Esophagus squamous epithelium (tissue), 5 donors: ENCODE results near the gene SPATA18. TPM values are rescaled to one million over a fixed set of nuclear protein-coding genes. Genes with fewer than 3 reads are reported as not detected.
A peak's percentile ranks its signal among the peaks of the same experiment; 100 is the strongest.

ENCODE experiments used
- DNase-seq: peaks from one replicate; lab custom pipeline; 2025; lab: John Stamatoyannopoulos, UW
- H3K27ac ChIP-seq, 4 donors: fragments of 200-600 bp; sonication (generic); one replicate each; pipeline ENCODE4 v1.5.1; 2016 to 2019; ENCODE audit warnings: mild to moderate bottlenecking in 1 of 4
- H3K27me3 ChIP-seq, 4 donors: fragments of 200-600 bp; sonication (generic); 1 replicate in 3 of 4; 2 replicates in 1 of 4; pipeline versions ENCODE4 v1.5.1 to v1.6.0; 2017 to 2021; ENCODE audit warnings: antibody characterized with exemption in 1 of 4
- H3K36me3 ChIP-seq, 3 donors: fragments of 200-600 bp; sonication (generic); one replicate each; pipeline ENCODE4 v1.5.1; 2016 to 2019
- H3K4me1 ChIP-seq, 3 donors: fragments of 200-600 bp; sonication (generic); one replicate each; pipeline ENCODE4 v1.5.1; 2017 to 2019
- H3K4me3 ChIP-seq, 4 donors: fragments of 200-600 bp; sonication (generic); 1 replicate in 3 of 4; 2 replicates in 1 of 4; pipeline ENCODE4 v1.5.1; 2016 to 2019; ENCODE audit warnings: mild to moderate bottlenecking in 2 of 4, moderate library complexity in 1 of 4
- H3K9me3 ChIP-seq, 3 donors: fragments of 200-600 bp; sonication (generic); one replicate each; pipeline ENCODE4 v1.5.1; 2016 to 2019
- POLR2A ChIP-seq, 4 donors: fragments of 450-650 bp; IDR thresholded peaks; one replicate each; pipeline ENCODE4 v1.6.1; 2017; ENCODE audit warnings: antibody characterized with exemption in 4 of 4, mild to moderate bottlenecking in 4 of 4, moderate library complexity in 3 of 4
- WGBS, 2 donors: methylation state at CpG; one replicate each; pipeline ENCODE4 v1.1.5; 2018; 5-methylcytosine and 5-hydroxymethylcytosine counted together
- intact Hi-C: fragments of 100-400 bp; cut with DNase I; formaldehyde crosslinking; loops from one replicate; pipeline ENCODE4 v1.15.0; 2022
- total RNA-seq, 4 donors: library from RNA; depleted of rRNA; stranded (reverse); fragments of >200 nt; gene quantifications; one replicate each; pipeline ENCODE4 v1.1.0, GENCODE V29; 2016
- TF ChIP-seq, protein P1 (sequence below), 6 experiments: fragments of 450-650 bp in 4 of 6; fragments of 200-600 bp in 2 of 6; sonication (generic) in 2 of 6; IDR thresholded peaks; one replicate each; pipeline ENCODE4 v1.5.1; 2016 to 2019; ENCODE audit warnings: antibody characterized with exemption in 6 of 6, mild to moderate bottlenecking in 4 of 6, moderate library complexity in 4 of 6
- donor health status: DM: yes; HTN: yes; CAD: no.

The SPATA18 gene
- total RNA-seq, 4 donors from 2014 or later: 5.4 to 6.9 (median 6.0) TPM

DNA sequence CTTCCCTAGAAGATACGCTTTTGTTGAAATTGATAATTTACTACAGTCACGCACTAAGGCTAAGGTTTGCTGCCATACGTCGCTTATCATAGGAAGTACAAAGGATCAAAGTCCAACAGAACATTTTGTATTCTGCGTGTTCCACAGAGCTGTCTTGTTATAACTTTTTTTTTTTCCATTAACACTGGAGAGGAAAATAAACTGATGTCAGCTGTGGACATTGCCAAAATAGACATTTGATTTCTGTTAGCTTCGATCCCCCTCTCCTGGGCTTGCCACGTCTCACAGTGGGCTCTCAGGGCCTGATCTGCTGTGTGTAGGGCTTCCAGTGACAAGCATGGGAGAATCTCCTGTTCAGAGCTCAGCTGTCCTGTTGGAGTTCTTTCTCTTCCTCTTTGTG is 93.3 kb downstream of the SPATA18 start:
- intact Hi-C loops: no loop called here
- H3K27me3 ChIP-seq: no peaks in the 10 kb centered on the region

More for the DNA sequence above, 93.3 kb downstream of the SPATA18 start:
- Histone ChIP-seq H3K4me3 (no peak overlapping the region), H3K4me1 (no peaks in the 10 kb centered on the region), H3K27ac (peak overlapping the region in 1 of 4 donors; percentile 10), H3K36me3 (no peaks in the 10 kb centered on the region), H3K9me3 (no peaks in the 10 kb centered on the region)
- TF ChIP-seq POLR2A (IDR thresholded peaks at IDR 0.05): no peak
- TF ChIP-seq, protein P1, sequence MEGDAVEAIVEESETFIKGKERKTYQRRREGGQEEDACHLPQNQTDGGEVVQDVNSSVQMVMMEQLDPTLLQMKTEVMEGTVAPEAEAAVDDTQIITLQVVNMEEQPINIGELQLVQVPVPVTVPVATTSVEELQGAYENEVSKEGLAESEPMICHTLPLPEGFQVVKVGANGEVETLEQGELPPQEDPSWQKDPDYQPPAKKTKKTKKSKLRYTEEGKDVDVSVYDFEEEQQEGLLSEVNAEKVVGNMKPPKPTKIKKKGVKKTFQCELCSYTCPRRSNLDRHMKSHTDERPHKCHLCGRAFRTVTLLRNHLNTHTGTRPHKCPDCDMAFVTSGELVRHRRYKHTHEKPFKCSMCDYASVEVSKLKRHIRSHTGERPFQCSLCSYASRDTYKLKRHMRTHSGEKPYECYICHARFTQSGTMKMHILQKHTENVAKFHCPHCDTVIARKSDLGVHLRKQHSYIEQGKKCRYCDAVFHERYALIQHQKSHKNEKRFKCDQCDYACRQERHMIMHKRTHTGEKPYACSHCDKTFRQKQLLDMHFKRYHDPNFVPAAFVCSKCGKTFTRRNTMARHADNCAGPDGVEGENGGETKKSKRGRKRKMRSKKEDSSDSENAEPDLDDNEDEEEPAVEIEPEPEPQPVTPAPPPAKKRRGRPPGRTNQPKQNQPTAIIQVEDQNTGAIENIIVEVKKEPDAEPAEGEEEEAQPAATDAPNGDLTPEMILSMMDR (IDR thresholded peaks at IDR 0.05): no peak
- WGBS, 2 donors: 72 to 73% methylated on average over 7 of the region's 7 CpGs
- no peak for DNase-seq

Other genes with a start within 250 kb of the SPATA18 start
- gene DCUN1D4, start 208.2 kb upstream of the SPATA18 start, total RNA-seq: 10 to 100 TPM; 13.0 to 33.0 (median 16.7) TPM
- gene LRRC66, start 30.9 kb upstream of the SPATA18 start, total RNA-seq: under 1 TPM in 1 of 4 donors, not detected in 3; 0.19 TPM
- gene SGCB, start 13.0 kb upstream of the SPATA18 start, total RNA-seq: 10 to 100 TPM in 2 of 4 donors, 1 to 10 TPM in 2; 3.1 to 20.4 (median 8.4) TPM